ACC112 (cell line): ENCODE results near the gene ANGPTL7.
"Not testable (repeated sequence)": the region's sequence is repeated elsewhere in the genome, so short reads cannot be mapped to it uniquely, and the experiment has no call there.

Source experiments
- H2AFZ ChIP-seq: fragments of 200-600 bp; sonication (generic); one replicate; pipeline ENCODE4 v1.6.0; 2017; ENCODE audit warnings: antibody characterized with exemption, low read length; ENCODE audit not compliant: unreplicated experiment
- H3K27ac ChIP-seq: fragments of 200-600 bp; sonication (generic); 2 replicates; pipeline ENCODE4 v1.5.1; 2014; ENCODE audit warnings: low read depth, mild to moderate bottlenecking, antibody characterized with exemption, low read length, moderate library complexity
- H3K27me3 ChIP-seq: fragments of 200-600 bp; sonication (generic); 2 replicates; pipeline ENCODE4 v1.6.1; 2014; ENCODE audit warnings: mild to moderate bottlenecking, antibody characterized with exemption, low read length, moderate library complexity, mixed read lengths; ENCODE audit not compliant: insufficient read depth
- H3K36me3 ChIP-seq: fragments of 200-600 bp; sonication (generic); 2 replicates; pipeline ENCODE4 v1.6.1; 2016; ENCODE audit warnings: mild to moderate bottlenecking, antibody characterized with exemption, low read length, moderate library complexity, mixed read lengths; ENCODE audit not compliant: insufficient read depth
- H3K4me1 ChIP-seq: fragments of 200-600 bp; sonication (generic); one replicate; pipeline ENCODE4 v1.6.1; 2016; ENCODE audit warnings: low read length, mixed read lengths; ENCODE audit not compliant: insufficient read depth, unreplicated experiment, control insufficient read depth
- H3K4me3 ChIP-seq: fragments of 200-600 bp; sonication (generic); 2 replicates; pipeline ENCODE4 v1.5.1; 2014; ENCODE audit warnings: mild to moderate bottlenecking, low read depth, low read length
- H3K79me2 ChIP-seq: fragments of 200-600 bp; sonication (generic); one replicate; pipeline ENCODE4 v1.6.0; 2016; ENCODE audit warnings: low read length; ENCODE audit not compliant: control insufficient read depth, unreplicated experiment, insufficient read depth

Gene ANGPTL7

DNA sequence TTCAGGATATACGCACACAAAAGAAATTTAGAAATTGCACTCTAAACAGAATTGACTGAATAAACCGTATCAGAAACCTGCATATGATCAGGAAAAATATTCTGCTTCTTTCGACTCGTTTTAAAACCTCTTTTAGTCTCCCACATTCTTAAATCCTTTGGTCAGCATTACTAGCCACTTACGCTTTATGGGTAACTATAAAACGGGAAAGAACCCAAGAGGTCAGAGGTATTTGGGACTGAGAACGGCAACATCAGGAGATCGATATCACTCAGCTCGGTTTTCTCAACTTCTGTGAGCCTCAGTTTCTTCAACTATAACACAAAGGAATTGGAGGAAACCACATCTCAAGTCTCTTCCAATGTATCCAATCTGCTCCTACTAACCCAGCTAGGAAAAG, 36.4 kb upstream of the ANGPTL7 start:
- Histone ChIP-seq H3K27me3 (no peaks in the 10 kb centered on the region), H3K27ac (no peak overlapping the region), H3K4me3 (no peak overlapping the region), H3K79me2 (no peaks in the 10 kb centered on the region), H2AFZ (no peak overlapping the region), H3K4me1 (peaks cover 30% of the 10 kb centered on the region), H3K36me3 (peaks cover 20% of the 10 kb centered on the region)

DNA sequence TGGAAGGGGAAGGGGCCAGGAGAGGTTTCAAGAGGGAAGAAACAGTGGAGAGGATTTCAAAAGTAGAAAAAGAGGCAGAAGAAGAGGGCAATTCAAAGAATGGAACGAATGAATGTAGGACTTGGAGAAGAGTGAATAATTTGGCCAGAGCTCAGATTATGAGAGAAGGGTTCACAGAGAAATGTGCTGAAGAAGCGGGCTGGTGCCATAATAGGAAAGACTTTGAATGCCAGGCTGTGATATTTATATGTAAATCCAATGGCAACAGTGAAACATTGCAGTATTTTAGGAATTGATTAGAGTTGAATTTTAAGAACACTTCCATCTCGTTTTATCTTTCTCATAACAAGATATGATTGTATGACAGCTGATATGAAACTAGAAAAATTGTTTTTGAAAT, 36.0 kb upstream of the ANGPTL7 start:
- Histone ChIP-seq H3K27me3 (no peaks in the 10 kb centered on the region), H3K4me1 (peaks cover 34% of the 10 kb centered on the region), H3K4me3 (no peak overlapping the region), H3K79me2 (no peaks in the 10 kb centered on the region), H3K36me3 (peaks cover 20% of the 10 kb centered on the region; the same call in 1 of the 2 replicates), H3K27ac (no peak overlapping the region), H2AFZ (no peak overlapping the region)

GRCh38 chr1:11156441-11156840, 32.7 kb upstream of the ANGPTL7 start:
- H3K36me3 ChIP-seq, result peaks cover 11% of the 10 kb centered on the region; the same call in 1 of the 2 replicates
- H3K27me3 ChIP-seq, result no peaks in the 10 kb centered on the region
- no peak overlapping the region for H2AFZ ChIP-seq
- no peak overlapping the region for H3K4me3 ChIP-seq
- no peaks in the 10 kb centered on the region for H3K79me2 ChIP-seq
- no peak overlapping the region for H3K27ac ChIP-seq
- H3K4me1 ChIP-seq, result peaks cover 42% of the 10 kb centered on the region

DNA sequence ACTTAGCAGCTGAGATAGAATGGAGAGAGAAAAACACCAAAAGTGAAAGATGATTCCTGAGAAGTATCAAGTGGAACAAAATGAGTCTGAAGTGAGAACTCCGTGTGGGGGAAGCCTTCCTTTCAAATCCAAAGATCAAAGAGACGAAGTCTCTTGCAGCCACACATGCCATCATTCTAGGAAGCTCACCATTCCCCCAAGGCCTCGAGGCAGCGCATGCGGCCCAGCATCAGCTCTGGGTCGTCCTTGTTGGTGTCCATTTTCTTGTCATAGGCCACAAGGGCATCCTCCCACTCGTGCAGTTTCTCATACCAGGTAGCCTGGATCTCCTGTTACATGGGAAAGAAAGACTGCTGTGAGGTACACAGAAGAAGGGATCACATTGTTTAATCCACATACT, 32.2 kb upstream of the ANGPTL7 start:
- Histone ChIP-seq H3K36me3 (peaks cover 11% of the 10 kb centered on the region; the same call in 1 of the 2 replicates), H3K27me3 (no peaks in the 10 kb centered on the region), H3K27ac (peak overlapping the region; percentile 93), H3K4me3 (peak overlapping the region; percentile 33; the same call in 1 of the 2 replicates), H2AFZ (no peak overlapping the region), H3K4me1 (peaks cover 37% of the 10 kb centered on the region), H3K79me2 (no peaks in the 10 kb centered on the region)

- H3K79me2 ChIP-seq, result no peaks in the 10 kb centered on the region
- no peak overlapping the region for H2AFZ ChIP-seq
- H3K27ac ChIP-seq, result peak overlapping the region; percentile 93
- no peaks in the 10 kb centered on the region for H3K27me3 ChIP-seq
- H3K4me1 ChIP-seq, result peaks cover 32% of the 10 kb centered on the region
- H3K36me3 ChIP-seq, result peaks cover 11% of the 10 kb centered on the region; the same call in 1 of the 2 replicates
- peak overlapping the region; percentile 33 for H3K4me3 ChIP-seq
Observed at GRCh38 chr1:11157394-11157793, 31.8 kb upstream of the ANGPTL7 start.

DNA sequence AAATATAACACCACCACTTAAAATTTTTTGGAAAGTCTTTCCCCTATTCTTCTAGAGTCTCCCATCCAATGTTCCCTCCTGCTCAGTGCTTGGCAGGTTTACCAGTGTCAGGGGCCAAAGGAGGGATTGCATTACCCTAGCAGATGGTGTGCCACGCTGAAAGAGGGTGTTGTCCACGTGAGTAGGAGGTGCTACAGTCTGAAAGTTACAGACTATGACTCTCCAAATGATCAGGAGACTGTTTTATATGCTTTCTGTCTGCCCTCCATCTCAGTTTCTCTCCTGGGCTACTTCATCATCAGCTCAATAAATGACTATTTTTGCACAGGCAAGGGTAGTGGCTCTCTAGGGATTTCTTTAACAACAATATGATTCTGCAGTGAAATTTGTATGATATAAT, 31.3 kb upstream of the ANGPTL7 start:
- Histone ChIP-seq H3K4me1 (peaks cover 30% of the 10 kb centered on the region), H3K36me3 (peaks cover 11% of the 10 kb centered on the region; the same call in 1 of the 2 replicates), H3K4me3 (peak overlapping the region; percentile 31), H3K27ac (peak overlapping the region; percentile 93), H2AFZ (no peak overlapping the region), H3K79me2 (no peaks in the 10 kb centered on the region), H3K27me3 (no peaks in the 10 kb centered on the region)

DNA sequence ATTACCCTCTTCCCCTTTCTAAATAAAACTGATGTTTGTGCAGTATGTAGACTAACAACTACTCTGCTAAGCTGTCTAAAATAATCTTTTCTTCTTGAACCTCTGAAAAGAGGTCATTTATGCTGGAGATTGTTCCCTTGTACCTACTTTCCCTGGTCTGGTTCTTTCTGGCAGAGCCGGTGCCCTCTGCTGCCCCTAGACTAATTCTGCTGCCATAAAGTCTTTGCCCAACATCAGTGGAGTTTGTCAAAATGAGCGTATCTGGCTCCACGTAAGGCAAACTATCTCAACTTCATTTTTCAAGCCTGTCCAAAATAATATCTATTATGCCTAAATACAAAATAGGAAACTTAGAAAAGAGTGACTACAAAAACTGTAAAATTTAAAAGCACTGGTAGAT, 30.9 kb upstream of the ANGPTL7 start:
- Histone ChIP-seq H3K27ac (peak overlapping the region; percentile 93), H3K4me1 (peaks cover 30% of the 10 kb centered on the region), H3K36me3 (peaks cover 11% of the 10 kb centered on the region; the same call in 1 of the 2 replicates), H3K27me3 (no peaks in the 10 kb centered on the region), H3K4me3 (peak overlapping the region; percentile 31), H3K79me2 (no peaks in the 10 kb centered on the region), H2AFZ (peak overlapping the region; percentile 51)

GRCh38 chr1:11158720-11159321, 30.3 kb upstream of the ANGPTL7 start:
- no peaks in the 10 kb centered on the region for H3K27me3 ChIP-seq
- H3K4me3 ChIP-seq, result peak overlapping the region; percentile 31
- H3K79me2 ChIP-seq, result no peaks in the 10 kb centered on the region
- no peak overlapping the region for H2AFZ ChIP-seq
- peak overlapping the region; percentile 93 for H3K27ac ChIP-seq
- peaks cover 30% of the 10 kb centered on the region for H3K4me1 ChIP-seq
- peaks cover 11% of the 10 kb centered on the region; the same call in 1 of the 2 replicates for H3K36me3 ChIP-seq

DNA sequence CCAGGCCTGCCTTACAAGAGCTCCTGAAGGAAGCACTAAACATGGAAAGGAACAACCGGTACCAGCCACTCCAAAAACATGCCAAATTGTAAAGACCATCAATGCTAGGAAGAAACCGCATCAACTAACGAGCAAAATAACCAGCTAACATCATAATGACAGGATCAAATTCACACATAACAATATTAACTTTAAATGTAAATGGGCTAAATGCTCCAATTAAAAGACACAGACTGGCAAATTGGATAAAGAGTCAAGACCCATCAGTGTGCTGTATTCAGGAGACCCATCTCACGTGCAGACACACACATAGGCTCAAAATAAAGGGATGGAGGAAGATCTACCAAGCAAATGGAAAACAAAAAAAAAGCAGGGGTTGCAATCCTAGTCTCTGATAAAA, 26.4 kb upstream of the ANGPTL7 start:
- H3K36me3 ChIP-seq, H3K27me3 ChIP-seq, H3K27ac ChIP-seq, H3K4me3 ChIP-seq, H2AFZ ChIP-seq, H3K79me2 ChIP-seq: not testable (repeated sequence)
- H3K4me1 ChIP-seq, result peaks cover 19% of the 10 kb centered on the region

GRCh38 chr1:11166744-11167143, 22.4 kb upstream of the ANGPTL7 start:
- not testable (repeated sequence) for H3K27ac ChIP-seq, H3K27me3 ChIP-seq, H3K79me2 ChIP-seq, H3K4me3 ChIP-seq, H3K36me3 ChIP-seq, H3K4me1 ChIP-seq, H2AFZ ChIP-seq

DNA sequence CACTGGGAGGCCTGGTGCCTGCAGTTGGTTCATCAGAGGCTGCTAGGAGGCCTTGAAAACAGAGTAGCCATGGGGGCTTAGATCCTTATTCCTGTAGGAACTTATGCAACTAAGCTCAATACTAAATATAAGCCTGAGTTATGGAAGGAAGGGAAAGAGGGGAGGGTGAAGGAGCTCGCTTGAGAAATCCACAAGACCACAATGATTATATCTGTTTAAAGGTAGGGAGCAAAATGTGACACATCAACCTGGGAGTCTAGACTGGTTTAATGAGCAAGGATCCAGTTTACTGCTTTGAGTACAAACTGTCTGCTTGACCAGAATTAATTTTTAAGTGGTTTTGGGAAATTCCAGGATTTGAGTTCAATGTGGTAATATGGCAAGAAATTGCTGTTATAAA, 20.4 kb upstream of the ANGPTL7 start:
- no peaks in the 10 kb centered on the region for H3K79me2 ChIP-seq
- H2AFZ ChIP-seq, result no peak overlapping the region
- H3K27me3 ChIP-seq, result no peaks in the 10 kb centered on the region
- peaks cover 7% of the 10 kb centered on the region; the same call in 1 of the 2 replicates for H3K36me3 ChIP-seq
- no peaks in the 10 kb centered on the region for H3K4me1 ChIP-seq
- no peak overlapping the region for H3K4me3 ChIP-seq
- H3K27ac ChIP-seq, result no peak overlapping the region
